MM.1S (cell line): ENCODE data around the gene ATM.
A peak's percentile ranks its signal among the peaks of the same experiment; 100 is the strongest.
"Not testable (repeated sequence)": the region's sequence is repeated elsewhere in the genome, so short reads cannot be mapped to it uniquely, and the experiment has no call there.

ENCODE experiments used
- DNase-seq: peaks from one replicate; pipeline ENCODE4 v3.0.0-alpha.2; 2015
- H2AFZ ChIP-seq: fragments of 300-600 bp; sonication (generic); 2 replicates; pipeline ENCODE4 v1.6.0; 2016; ENCODE audit warnings: antibody characterized with exemption, low read length
- H3F3A ChIP-seq: fragments of 300-600 bp; sonication (generic); 2 replicates; pipeline ENCODE4 v1.6.1; 2016; ENCODE audit warnings: mild to moderate bottlenecking, antibody characterized with exemption, low read length, moderate library complexity, mixed read lengths; ENCODE audit not compliant: insufficient read depth
- H3K27ac ChIP-seq: fragments of 300-600 bp; sonication (generic); 2 replicates; pipeline ENCODE4 v1.5.1; 2016; ENCODE audit warnings: mild to moderate bottlenecking, low read length
- H3K27me3 ChIP-seq: fragments of 300-600 bp; sonication (generic); replicated peaks from 2 replicates; pipeline ENCODE4 v1.6.0; 2016; ENCODE audit warnings: low read length; ENCODE audit not compliant: insufficient read depth
- H3K36me3 ChIP-seq: fragments of 300-600 bp; sonication (generic); replicated peaks from 2 replicates; pipeline ENCODE4 v1.6.1; 2016; ENCODE audit warnings: mild to moderate bottlenecking, low read length, mixed read lengths; ENCODE audit not compliant: insufficient read depth
- H3K4me1 ChIP-seq: fragments of 300-600 bp; sonication (generic); 2 replicates; pipeline ENCODE4 v1.6.1; 2016; ENCODE audit warnings: low read length, mixed read lengths
- H3K4me2 ChIP-seq: fragments of 300-600 bp; sonication (generic); 2 replicates; pipeline ENCODE4 v1.6.0; 2016; ENCODE audit warnings: low read depth, low read length
- H3K4me3 ChIP-seq: fragments of 300-600 bp; sonication (generic); 2 replicates; pipeline ENCODE4 v1.5.1; 2016; ENCODE audit warnings: low read length, mixed read lengths
- H3K79me2 ChIP-seq: fragments of 300-600 bp; sonication (generic); 2 replicates; pipeline ENCODE4 v1.6.1; 2016; ENCODE audit warnings: mixed run types, low read length, mixed read lengths
- H3K9ac ChIP-seq: fragments of 300-600 bp; sonication (generic); 2 replicates; pipeline ENCODE4 v1.6.1; 2016; ENCODE audit warnings: low read length, mixed read lengths
- H3K9me2 ChIP-seq: fragments of 300-600 bp; sonication (generic); replicated peaks from 2 replicates; pipeline ENCODE4 v1.6.1; 2016; ENCODE audit warnings: mild to moderate bottlenecking, low read length, mixed read lengths; ENCODE audit not compliant: insufficient read depth
- H3K9me3 ChIP-seq: fragments of 300-600 bp; sonication (generic); replicated peaks from 2 replicates; pipeline ENCODE4 v1.6.1; 2016; ENCODE audit warnings: mild to moderate bottlenecking, low read length, mixed read lengths; ENCODE audit not compliant: insufficient read depth
- H4K20me1 ChIP-seq: fragments of 300-600 bp; sonication (generic); 2 replicates; pipeline ENCODE4 v1.6.1; 2016; ENCODE audit warnings: mild to moderate bottlenecking, low read length, moderate library complexity, mixed read lengths; ENCODE audit not compliant: insufficient read depth
- CTCF ChIP-seq: fragments of 300-600 bp; sonication (generic); IDR thresholded peaks from 2 replicates; pipeline ENCODE4 v1.5.1; 2016; ENCODE audit warnings: antibody characterized with exemption, low read length, mixed read lengths

The ATM gene

GRCh38 chr11:108417551-108417950, 194.7 kb downstream of the ATM start:
- not testable (repeated sequence) for H3K4me3 ChIP-seq, H3K79me2 ChIP-seq, H3K4me2 ChIP-seq, H3K27me3 ChIP-seq, H3K9me3 ChIP-seq, H3K36me3 ChIP-seq, H4K20me1 ChIP-seq, H3K9ac ChIP-seq, H2AFZ ChIP-seq, H3K4me1 ChIP-seq, H3F3A ChIP-seq, H3K9me2 ChIP-seq, H3K27ac ChIP-seq
- TF ChIP-seq CTCF = peak; percentile 52
- peak; percentile 43 for DNase-seq
